ENCODE data around the gene SLC25A53. TPM values are rescaled to one million over a fixed set of nuclear protein-coding genes. Genes with fewer than 3 reads are reported as not detected.

Gene SLC25A53
- total and polyA plus RNA-seq, 2 experiments from 2014 or later = 2.2 to 3.7 TPM

GRCh38 chrX:104126856-104127255 is 30.0 kb downstream of the SLC25A53 start:
- Mint-ChIP-seq H3K27ac (no peak overlapping the region), H3K4me3 (no peak overlapping the region), H3K27me3 (ENCODE audit: insufficient read depth, low read depth, poor library complexity) (no peaks in the 10 kb centered on the region), H3K9me3 (no peaks in the 10 kb centered on the region; the same call in 2 of the 3 replicates), H3K4me1 (no peaks in the 10 kb centered on the region), H3K36me3 (ENCODE audit: low read depth) (no peaks in the 10 kb centered on the region)
- Histone ChIP-seq H3K4me3 (no peak overlapping the region), H3K4me2 (no peak overlapping the region), H4K20me1 (replicated peaks; ENCODE audit: insufficient read depth) (no peaks in the 10 kb centered on the region), H3K27ac (ENCODE audit: low read depth) (no peak overlapping the region), H3K27me3 (ENCODE audit: insufficient read depth) (no peaks in the 10 kb centered on the region), H3K9me2 (ENCODE audit: insufficient read depth) (no peaks in the 10 kb centered on the region), H3F3A (replicated peaks; ENCODE audit: low read depth) (no peaks in the 10 kb centered on the region), H3K79me2 (replicated peaks; ENCODE audit: insufficient read depth) (no peaks in the 10 kb centered on the region), H3K4me1 (ENCODE audit: insufficient read depth) (no peaks in the 10 kb centered on the region), H3K36me3 (ENCODE audit: insufficient read depth) (no peaks in the 10 kb centered on the region), H2AFZ (no peak overlapping the region)
- ATAC-seq = no peak
- TF ChIP-seq EZH2 (IDR thresholded peaks at IDR 0.05; ENCODE audit: low read depth, unreplicated experiment) = no peak
- TF ChIP-seq STAT1 (IDR thresholded peaks at IDR 0.05; ENCODE audit: unreplicated experiment) = no peak
- no peak for TF ChIP-seq ZNF462 (CRISPR knock-in tag; IDR thresholded peaks at IDR 0.05)
- TF ChIP-seq, protein P1, sequence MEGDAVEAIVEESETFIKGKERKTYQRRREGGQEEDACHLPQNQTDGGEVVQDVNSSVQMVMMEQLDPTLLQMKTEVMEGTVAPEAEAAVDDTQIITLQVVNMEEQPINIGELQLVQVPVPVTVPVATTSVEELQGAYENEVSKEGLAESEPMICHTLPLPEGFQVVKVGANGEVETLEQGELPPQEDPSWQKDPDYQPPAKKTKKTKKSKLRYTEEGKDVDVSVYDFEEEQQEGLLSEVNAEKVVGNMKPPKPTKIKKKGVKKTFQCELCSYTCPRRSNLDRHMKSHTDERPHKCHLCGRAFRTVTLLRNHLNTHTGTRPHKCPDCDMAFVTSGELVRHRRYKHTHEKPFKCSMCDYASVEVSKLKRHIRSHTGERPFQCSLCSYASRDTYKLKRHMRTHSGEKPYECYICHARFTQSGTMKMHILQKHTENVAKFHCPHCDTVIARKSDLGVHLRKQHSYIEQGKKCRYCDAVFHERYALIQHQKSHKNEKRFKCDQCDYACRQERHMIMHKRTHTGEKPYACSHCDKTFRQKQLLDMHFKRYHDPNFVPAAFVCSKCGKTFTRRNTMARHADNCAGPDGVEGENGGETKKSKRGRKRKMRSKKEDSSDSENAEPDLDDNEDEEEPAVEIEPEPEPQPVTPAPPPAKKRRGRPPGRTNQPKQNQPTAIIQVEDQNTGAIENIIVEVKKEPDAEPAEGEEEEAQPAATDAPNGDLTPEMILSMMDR (conservative IDR thresholded peaks at IDR 0.05; ENCODE audit: low read depth in 2 of 2) = no peak
- no peak for TF ChIP-seq ZNF331 (CRISPR knock-in tag; IDR thresholded peaks at IDR 0.05; ENCODE audit: low read depth)
- TF ChIP-seq, protein P2, sequence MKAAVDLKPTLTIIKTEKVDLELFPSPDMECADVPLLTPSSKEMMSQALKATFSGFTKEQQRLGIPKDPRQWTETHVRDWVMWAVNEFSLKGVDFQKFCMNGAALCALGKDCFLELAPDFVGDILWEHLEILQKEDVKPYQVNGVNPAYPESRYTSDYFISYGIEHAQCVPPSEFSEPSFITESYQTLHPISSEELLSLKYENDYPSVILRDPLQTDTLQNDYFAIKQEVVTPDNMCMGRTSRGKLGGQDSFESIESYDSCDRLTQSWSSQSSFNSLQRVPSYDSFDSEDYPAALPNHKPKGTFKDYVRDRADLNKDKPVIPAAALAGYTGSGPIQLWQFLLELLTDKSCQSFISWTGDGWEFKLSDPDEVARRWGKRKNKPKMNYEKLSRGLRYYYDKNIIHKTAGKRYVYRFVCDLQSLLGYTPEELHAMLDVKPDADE (IDR thresholded peaks at IDR 0.05) = no peak
- TF ChIP-seq CREB1 (CRISPR knock-in tag; IDR thresholded peaks at IDR 0.05; ENCODE audit: low read depth) = no peak
- TF ChIP-seq POLR2AphosphoS5 (IDR thresholded peaks at IDR 0.05; ENCODE audit: low read depth) = no peak
- no peak for TF ChIP-seq EZH2phosphoT487 (IDR thresholded peaks at IDR 0.05; ENCODE audit: unreplicated experiment)
- TF ChIP-seq NANOG (IDR thresholded peaks at IDR 0.05; ENCODE audit: borderline replicate concordance) = no peak
- no peak for DNase-seq (ENCODE audit: low spot score)
